Right ventricle myocardium superior (tissue), 1 donor: ENCODE measurements around the gene ANKRD65. TPM values are rescaled to one million over a fixed set of nuclear protein-coding genes. Genes with fewer than 3 reads are reported as not detected.

ENCODE experiments used
- ATAC-seq: fragments of 200-7000 bp; cut with Tn5 transposase; one replicate; pipeline ENCODE4 v1.9.1; 2020; ENCODE audit warnings: mild to moderate bottlenecking; ENCODE audit not compliant: poor library complexity
- DNase-seq: peaks from one replicate; pipeline ENCODE4 v3.0.0-alpha.2; 2020
- intact Hi-C: fragments of 100-400 bp; cut with DNase I; formaldehyde crosslinking; loops from one replicate; pipeline ENCODE4 v1.11.2; 2022
- total RNA-seq: library from RNA; stranded (reverse); fragmentation: NEBNext Ultra II Directional; extraction: Animal tissue kit (Norgen Biotek cat#: 25700); gene quantifications from one replicate; pipeline ENCODE4 v1.2.1, GENCODE V29; 2021
- donor health status: DM: no; HTN: yes; CAD: no; lungs with severe emphysema.

ANKRD65 gene
- total RNA-seq, 1 donor from 2014 or later, result 1.8 TPM

- ATAC-seq (no peak), DNase-seq (no peak)
- intact Hi-C loops, result no loop called here
Measured at GRCh38 chr1:1402072-1402900, 18.8 kb downstream of the ANKRD65 start.

DNA sequence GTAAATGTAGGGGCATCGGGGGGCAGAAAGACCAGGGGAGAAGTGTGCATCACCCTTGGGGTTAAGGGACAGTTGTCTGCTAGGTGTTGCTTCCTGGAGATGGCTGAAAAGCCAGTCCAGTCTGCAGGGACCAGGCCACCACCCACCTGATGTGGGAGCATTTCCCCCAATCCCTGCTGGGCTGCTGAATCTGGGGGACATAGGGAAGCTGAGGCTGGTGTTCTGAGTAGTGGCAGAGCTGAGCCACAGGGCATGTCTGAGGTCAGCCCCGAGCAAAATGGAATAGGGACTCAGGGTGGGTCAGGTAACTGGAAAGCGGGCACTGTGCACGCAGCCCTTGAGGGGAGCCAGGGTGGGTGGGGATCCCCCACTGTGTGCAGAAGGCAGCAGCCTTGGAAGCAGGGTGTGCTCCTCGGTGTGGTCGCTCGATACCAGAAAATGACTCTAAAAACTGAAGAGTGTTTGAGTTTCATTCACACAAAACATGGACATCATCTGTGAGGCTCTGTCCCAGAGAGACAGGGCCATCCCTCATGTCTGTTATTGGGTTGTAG is 19.5 kb downstream of the ANKRD65 start:
- DNase-seq (no peak), ATAC-seq (no peak)
- intact Hi-C loops, result no loop called here

DNA sequence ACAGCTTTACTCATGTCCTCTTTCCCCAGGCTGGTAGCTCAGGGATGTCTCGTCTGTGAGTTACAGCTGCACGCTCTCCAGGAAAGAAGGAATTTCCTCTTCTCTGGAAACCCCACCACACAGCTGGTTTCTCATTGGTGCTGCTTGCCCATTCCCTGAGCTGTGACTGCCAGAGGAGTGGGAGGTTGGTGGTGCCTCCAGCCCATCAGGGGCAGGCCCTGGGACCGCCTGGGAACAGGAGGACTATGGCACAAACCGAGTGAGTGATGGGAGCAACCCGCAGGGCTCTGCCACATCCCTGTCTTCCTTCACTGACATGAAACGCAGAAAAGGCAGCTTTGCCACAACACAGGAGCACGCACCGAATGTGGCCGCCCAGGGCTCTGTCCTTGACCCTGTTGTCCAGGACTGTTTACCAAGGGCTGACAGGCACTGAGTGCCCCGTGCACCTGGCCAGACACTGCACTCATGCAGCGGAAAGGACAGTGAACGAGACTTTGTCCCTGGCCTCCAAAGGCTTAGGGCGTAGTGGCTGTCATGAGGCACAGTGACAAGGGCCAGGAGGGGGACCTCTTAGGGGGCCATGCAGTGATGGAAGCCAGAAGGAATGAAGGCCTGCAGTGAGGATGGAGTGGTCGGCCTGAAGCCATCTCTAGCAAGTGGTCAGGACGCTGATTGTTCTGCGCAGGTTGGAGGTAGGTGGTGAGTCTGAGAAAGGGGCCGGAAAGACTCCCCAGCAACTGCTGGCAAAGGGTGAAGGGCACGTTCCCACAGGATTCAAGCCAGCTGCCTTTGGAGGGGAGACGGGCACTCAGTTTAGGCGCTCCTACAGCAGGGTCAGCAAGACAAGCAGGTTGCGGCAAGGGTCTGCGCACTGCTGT is 20.3 kb downstream of the ANKRD65 start:
- DNase-seq, result no peak
- no peak for ATAC-seq
- intact Hi-C loops, result no loop called here

DNA sequence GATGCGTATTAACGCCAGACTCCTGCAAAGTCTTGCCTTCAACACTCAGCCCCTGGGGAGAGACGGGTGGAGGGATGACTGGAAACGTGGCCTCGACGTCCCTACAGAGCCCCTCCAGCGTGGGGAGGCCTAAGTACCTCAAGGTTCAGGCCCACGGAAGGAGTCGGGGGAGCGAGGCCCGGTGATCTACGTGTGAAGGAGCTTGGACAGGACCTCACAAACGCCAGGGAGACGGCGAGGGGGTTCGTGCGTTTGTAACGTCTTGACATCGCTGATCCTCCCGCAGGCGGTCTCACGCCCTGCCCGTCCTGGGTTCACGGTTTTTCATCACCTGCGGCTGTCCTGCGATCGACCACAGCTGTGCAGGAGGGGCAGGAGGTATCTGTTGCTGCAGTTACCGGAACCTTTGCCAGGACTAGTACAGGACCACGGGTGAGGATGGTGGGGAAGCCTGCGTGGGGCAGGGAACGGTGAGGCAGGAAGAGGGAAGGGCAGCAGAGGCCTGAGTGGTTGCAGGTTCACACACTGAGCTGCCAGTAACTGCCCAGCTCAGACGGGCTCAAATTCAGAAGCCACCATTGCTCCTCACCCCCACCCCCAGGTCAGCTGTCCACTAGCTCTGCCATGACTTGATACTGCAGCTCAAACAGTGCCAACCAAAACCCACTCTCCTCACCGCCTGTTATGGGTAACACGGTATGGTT is 21.1 kb downstream of the ANKRD65 start:
- ATAC-seq (peak; percentile 1), DNase-seq (no peak)
- intact Hi-C loops, result no loop called here

- ATAC-seq, result peak; percentile 97
- intact Hi-C loops, result no loop called here
- peak; percentile 99 for DNase-seq
Measured at GRCh38 chr1:1399187-1399871, 21.7 kb downstream of the ANKRD65 start, which contains the start of gene CCNL2. Gene CCNL2, minus strand, starts transcription at chr1:1399335. Its CDS starts 29 bp downstream, at chr1:1399306.

DNA sequence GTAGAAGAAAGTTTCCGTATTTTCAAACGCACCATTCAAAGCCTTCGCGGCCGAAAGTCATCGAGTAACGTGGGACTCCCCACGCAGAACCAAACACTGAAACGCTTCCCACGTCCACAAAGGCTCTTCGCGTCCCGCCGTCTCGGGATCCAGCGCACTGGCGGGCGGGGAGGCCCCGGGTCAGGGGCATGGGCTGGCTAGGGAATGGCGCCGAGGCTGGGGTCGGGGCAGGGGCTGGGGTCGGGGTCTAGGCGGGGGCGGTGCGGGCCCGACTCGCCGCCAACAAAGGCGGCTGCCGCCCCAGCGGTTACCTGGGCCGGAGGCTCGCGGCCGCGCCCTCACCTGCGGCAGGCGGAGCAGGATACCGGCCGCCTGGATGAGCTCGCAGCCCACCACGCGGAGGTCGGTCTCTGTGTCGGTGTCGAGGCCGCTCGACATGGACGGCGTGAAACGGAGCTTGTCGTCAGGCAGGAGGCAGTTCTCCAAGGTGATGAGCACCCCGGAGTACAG is 22.3 kb downstream of the ANKRD65 start:
- no peak for DNase-seq
- intact Hi-C loops, result no loop called here
- peak; percentile 0 for ATAC-seq

GRCh38 chr1:1397839-1398523 is 23.1 kb downstream of the ANKRD65 start:
- no peak for ATAC-seq
- no peak for DNase-seq
- intact Hi-C loops, result no loop called here

DNA sequence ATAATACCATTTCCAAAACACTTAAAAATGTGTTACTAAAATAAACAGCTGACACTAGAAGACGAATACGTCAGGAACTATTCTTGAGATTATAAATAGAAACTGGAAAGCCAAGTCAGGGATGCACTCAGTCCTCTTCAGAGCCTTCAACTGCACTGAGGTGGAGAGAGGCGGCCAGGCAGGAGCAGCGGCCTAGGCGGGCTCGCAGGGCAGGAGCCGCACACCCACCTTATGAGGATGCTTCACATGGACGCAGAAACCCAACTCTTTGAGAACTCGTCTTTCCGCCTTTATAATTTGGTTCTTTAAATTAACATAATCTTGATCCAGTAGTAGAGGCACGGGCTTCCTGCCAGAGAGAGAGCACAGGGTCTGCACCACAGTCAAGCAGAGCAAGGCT is 25.9 kb downstream of the ANKRD65 start:
- no peak for DNase-seq
- no peak for ATAC-seq
- intact Hi-C loops, result no loop called here

- ATAC-seq (no peak), DNase-seq (no peak)
- intact Hi-C loops, result no loop called here
Measured at GRCh38 chr1:1394116-1394515, 27.0 kb downstream of the ANKRD65 start.

GRCh38 chr1:1393428-1393827 is 27.6 kb downstream of the ANKRD65 start:
- intact Hi-C loops, result no loop called here
- DNase-seq, result no peak
- no peak for ATAC-seq

DNA sequence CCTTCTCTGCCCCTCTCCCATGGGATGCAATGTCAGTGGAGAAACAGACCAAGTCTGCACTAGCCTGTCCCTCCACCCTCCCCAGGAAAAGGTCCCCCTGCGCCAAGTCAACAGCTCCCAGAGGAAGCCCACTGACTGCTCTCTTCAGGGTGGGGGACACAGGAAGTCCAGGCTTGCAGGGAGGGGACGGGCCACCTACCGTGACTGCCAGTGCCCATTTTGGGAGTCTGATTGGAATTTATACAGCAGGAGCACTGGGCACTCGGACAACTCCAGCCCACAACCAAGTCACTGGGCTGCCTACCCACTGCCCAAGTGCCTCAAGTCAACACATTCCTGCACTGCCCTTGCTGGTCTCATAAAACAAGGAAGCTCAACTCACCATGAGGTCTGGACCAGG is 28.1 kb downstream of the ANKRD65 start:
- intact Hi-C loops, result no loop called here
- DNase-seq, result no peak
- no peak for ATAC-seq

- intact Hi-C loops, result no loop called here
- ATAC-seq, result no peak
- DNase-seq, result peak; percentile 24
Measured at GRCh38 chr1:1391225-1391624, 29.9 kb downstream of the ANKRD65 start.

GRCh38 chr1:1390675-1391074 is 30.4 kb downstream of the ANKRD65 start:
- DNase-seq, result peak; percentile 21
- intact Hi-C loops, result no loop called here
- no peak for ATAC-seq

- DNase-seq (no peak), ATAC-seq (no peak)
- intact Hi-C loops, result no loop called here
Measured at GRCh38 chr1:1388078-1388472, 33.0 kb downstream of the ANKRD65 start.

DNA sequence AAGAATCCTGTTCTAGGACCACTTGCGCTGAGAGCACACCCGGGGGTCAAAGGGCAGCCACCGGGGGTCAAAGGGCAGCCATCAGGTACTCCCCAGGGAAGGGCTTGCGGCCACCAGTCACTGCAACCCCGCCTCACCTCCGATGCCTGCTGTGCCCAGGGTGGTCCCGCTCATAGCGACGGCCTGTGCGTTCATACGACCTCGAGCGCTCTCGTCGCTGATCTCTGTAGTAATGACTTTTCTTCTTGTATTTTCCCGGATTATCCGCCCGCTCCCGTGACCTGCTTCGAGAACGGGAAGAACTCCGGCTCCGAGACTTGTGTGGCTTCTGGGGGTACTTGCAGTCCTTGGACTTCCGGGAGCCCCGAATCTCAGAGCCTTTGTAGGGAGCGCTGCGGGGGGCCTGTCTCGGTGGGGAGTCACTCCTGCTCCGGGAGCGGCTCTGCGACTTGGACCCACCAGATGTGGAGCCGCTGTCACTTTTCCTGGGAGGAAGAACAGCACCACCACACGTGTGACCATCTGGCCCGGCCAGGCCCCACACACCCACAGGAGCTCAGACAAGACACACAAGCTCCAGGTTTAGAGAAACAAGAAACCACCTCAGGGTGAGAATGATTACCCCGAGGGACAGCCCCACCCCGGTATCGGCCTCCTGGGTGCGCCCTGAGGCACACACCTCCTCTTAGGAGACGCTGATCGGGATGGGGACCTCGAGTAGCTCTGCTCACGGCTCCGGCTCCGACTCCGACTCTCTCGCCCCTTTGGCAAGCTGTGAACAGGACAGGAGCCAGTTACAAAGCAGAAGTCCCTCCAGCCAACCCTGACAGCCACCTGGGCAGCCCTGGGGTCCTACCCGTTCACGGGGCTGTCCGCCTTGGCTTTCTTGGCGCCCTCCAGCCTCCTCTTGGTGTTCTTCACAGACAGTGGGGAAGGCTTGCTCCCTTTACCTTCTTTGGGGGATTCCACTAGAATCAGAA is 33.7 kb downstream of the ANKRD65 start:
- DNase-seq, result no peak
- intact Hi-C loops, result no loop called here

DNA sequence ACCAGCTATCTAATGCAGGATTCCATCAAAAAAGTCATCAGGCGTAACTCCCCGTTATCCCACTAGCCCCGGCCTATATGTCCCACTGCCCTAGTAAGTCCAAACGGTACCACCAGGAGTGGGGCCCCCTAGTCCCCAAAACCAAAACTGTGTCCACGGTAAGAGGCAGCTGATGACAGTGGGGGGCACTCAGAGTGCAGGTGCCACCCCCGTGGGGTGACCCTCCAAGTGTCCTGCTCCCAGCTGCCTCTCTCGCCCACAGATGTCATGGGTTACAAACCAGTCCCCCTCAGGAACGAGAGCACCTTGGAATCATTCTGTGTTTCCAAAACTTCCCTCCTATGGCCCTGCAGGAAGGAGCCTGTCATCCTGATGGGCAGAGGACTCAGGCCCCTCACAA is 35.1 kb downstream of the ANKRD65 start:
- no peak for ATAC-seq
- no peak for DNase-seq
- intact Hi-C loops, result no loop called here

More for the DNA sequence above, 33.7 kb downstream of the ANKRD65 start:
- ATAC-seq, result no peak
